ENCODE data around the gene TMED6. TPM values are rescaled to one million over a fixed set of nuclear protein-coding genes. Genes with fewer than 3 reads are reported as not detected.
A peak's percentile ranks its signal among the peaks of the same experiment; 100 is the strongest.

Gene TMED6
- total and polyA plus RNA-seq, 2 experiments from 2014 or later, result 0.30 TPM; not detected in 1

DNA sequence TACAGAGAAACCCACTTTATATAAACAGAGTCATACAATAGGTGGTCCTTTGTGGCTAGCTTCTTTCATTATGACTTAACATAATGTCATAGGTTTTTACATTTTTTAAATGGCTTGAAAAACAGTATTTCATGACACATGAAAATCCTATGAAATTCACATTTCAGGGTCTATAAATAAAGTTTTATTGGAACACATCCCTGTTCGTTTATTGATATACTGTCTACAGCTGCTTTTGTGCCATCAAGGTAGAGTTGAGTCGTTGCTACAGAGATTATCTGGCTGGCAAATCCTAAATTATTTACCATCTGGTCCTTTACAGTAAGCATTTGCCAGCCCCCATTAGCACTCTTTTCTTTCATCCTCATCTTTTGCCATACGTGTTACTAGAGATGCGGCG is 38.1 kb downstream of the TMED6 start:
- WGBS, 2 experiments (ENCODE audit: low coverage in 1 of 2, low lambda C conversion rate in 2 of 2, missing lambda C conversion rate in 2 of 2), result 83 to 84% methylated on average over 5 of the region's 5 CpGs
- no peaks in the 10 kb centered on the region for H4K20me1 ChIP-seq (ENCODE audit: insufficient read depth)
- H3K4me2 ChIP-seq (ENCODE audit: unreplicated experiment), result no peak overlapping the region
- peaks cover 12% of the 10 kb centered on the region; the same call in 1 of the 2 replicates for H3K36me3 ChIP-seq (ENCODE audit: low read depth)
- peaks cover 3% of the 10 kb centered on the region; the same call in 1 of the 2 replicates for H3F3A ChIP-seq (ENCODE audit: insufficient read depth)
- H3K9me3 ChIP-seq (ENCODE audit: low read depth), result no peaks in the 10 kb centered on the region
- no peaks in the 10 kb centered on the region for H3K27me3 ChIP-seq (replicated peaks; ENCODE audit: insufficient read depth)
- TF ChIP-seq EZH2phosphoT487 (IDR thresholded peaks at IDR 0.05; ENCODE audit: insufficient read depth, low read depth), result no peak
- TF ChIP-seq EZH2 (IDR thresholded peaks at IDR 0.05; ENCODE audit: insufficient read depth, poor library complexity, severe bottlenecking), result no peak
- peaks cover 4% of the 10 kb centered on the region; the same call in 1 of the 2 replicates for H3K4me1 ChIP-seq (ENCODE audit: insufficient read depth)
- H3K9me2 ChIP-seq (ENCODE audit: insufficient read depth), result no peaks in the 10 kb centered on the region
- in situ Hi-C loops (cut with MboI), result no loop called here
- DNase-seq, result no peak
- no peak overlapping the region for H3K27ac ChIP-seq
- H3K79me2 ChIP-seq (ENCODE audit: insufficient read depth), result peaks cover 66% of the 10 kb centered on the region
- no peak overlapping the region for H3K9ac ChIP-seq
- H2AFZ ChIP-seq, result no peak overlapping the region
- no peak overlapping the region for H3K4me3 ChIP-seq

DNA sequence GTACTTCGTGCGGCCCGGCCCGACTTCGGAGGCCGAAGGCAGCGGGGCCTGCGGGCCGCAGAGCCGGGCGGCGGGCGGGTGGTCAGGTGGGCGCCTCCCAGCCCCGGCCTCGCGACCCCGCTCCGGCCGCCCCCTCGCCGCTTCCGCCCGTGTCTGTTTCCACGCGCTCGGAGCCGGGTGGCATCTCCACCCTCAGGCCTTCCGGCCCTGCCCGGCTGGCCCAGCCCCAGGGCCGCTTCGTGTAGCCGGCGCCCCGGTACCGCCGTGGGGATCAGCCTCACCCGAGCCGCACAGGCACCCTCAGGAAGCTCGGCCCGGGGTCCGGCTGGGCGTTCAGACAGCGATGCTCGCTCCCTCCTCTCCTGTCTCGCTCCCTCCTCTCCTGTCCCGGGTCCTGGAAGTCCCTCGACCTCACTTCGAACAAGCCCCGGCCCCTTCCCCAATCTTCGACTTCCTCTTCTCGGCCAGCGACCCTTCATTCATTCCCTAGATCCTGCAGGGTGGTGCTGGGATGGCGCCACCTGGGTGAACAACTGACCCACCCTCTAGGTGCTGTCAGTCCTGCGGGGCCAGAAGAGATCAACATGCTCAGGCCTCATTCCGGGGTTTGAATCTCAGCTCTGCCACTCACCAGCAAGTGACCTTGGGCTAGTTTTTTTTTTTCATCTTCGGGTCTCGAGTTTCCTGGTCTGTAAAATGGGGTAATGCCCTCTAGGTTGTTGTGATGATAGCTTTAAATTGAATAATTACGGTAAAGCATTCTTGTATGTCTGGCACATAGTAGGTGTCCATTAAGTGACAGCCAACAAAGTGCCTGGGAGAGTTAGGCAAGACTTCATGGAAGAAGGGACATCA is 39.8 kb downstream of the TMED6 start:
- no peak for TF ChIP-seq EZH2phosphoT487 (IDR thresholded peaks at IDR 0.05; ENCODE audit: insufficient read depth, low read depth)
- no peak for TF ChIP-seq EZH2 (IDR thresholded peaks at IDR 0.05; ENCODE audit: insufficient read depth, poor library complexity, severe bottlenecking)
- Histone ChIP-seq H3K4me3 (peak overlapping the region; percentile 88), H3K79me2 (ENCODE audit: insufficient read depth) (peaks cover 54% of the 10 kb centered on the region), H3K9me2 (ENCODE audit: insufficient read depth) (no peaks in the 10 kb centered on the region), H4K20me1 (ENCODE audit: insufficient read depth) (no peaks in the 10 kb centered on the region), H3K9me3 (ENCODE audit: low read depth) (no peaks in the 10 kb centered on the region), H3K4me1 (ENCODE audit: insufficient read depth) (peaks cover 4% of the 10 kb centered on the region; the same call in 1 of the 2 replicates), H3K4me2 (ENCODE audit: unreplicated experiment) (peak overlapping the region; percentile 91), H3F3A (ENCODE audit: insufficient read depth) (peaks cover 10% of the 10 kb centered on the region; the same call in 1 of the 2 replicates), H2AFZ (peak overlapping the region; percentile 79), H3K27me3 (replicated peaks; ENCODE audit: insufficient read depth) (no peaks in the 10 kb centered on the region), H3K36me3 (ENCODE audit: low read depth) (peaks cover 12% of the 10 kb centered on the region; the same call in 1 of the 2 replicates), H3K27ac (peak overlapping the region; percentile 72), H3K9ac (peak overlapping the region; percentile 93)
- WGBS, 2 experiments (ENCODE audit: low coverage in 1 of 2, low lambda C conversion rate in 2 of 2, missing lambda C conversion rate in 2 of 2), result 2% methylated on average over 31 to 41 of the region's 59 CpGs
- peak; percentile 71 for DNase-seq
- in situ Hi-C loops (cut with MboI), result no loop called here

DNA sequence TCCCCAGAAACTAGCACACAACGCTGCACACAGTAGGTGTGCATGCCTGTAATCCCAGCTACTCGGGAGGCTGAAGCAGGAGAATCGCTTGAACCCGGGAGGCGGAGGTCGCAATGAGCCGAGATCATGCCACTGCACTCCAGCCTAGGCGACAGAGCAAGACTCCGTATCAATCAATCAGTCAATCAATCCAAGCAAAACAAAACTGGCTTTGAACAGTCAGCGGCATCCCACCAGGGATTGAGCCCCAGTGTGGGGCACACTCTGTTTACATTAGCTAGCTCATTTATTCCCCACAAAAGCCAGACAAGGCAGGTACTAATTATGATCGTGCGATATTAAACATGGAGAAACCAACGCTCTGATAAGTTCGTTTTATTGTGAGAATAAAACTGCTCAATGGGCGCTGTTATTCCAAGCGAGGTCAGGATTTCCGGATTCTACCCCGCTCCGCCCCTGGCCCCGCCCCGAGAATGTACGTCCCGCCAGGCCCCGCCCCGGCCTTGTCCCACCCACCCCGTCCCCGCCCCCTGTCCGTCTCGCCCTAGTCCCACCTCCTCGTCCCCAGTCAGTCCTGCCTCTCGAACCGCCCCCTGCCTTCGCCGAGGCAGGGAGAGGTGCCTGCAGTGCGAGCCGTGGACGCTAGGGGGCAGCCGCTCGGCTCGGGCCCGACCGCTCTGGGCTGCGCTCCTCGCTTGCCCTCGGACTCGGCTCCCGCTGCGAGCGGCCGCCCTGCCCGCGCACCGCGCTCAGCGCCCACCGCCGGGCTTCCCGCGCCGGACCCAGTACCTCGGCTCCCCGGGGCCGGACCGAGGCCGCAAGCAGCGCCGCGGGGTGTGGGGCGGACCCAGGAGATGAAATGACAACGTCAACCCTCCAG is 40.7 kb downstream of the TMED6 start, which contains the start of gene VPS4A:
VPS4A (plus strand) TSS at position 698 of the 880 bp plus-strand sequence; CDS start at position 860, 162 bp downstream.
- Histone ChIP-seq H3K4me2 (ENCODE audit: unreplicated experiment) (peak within 1 kb of the TSS; percentile 91), H2AFZ (peak within 1 kb of the TSS; percentile 94), H3K9me3 (ENCODE audit: low read depth) (no peaks in the 10 kb centered on the region), H3K9ac (peak within 1 kb of the TSS; percentile 93), H3K9me2 (ENCODE audit: insufficient read depth) (no peaks in the 10 kb centered on the region), H3K27me3 (replicated peaks; ENCODE audit: insufficient read depth) (no peaks in the 10 kb centered on the region), H3K79me2 (ENCODE audit: insufficient read depth) (peaks cover 45% of the 10 kb centered on the region), H3F3A (ENCODE audit: insufficient read depth) (peaks cover 15% of the 10 kb centered on the region), H3K4me1 (ENCODE audit: insufficient read depth) (peaks cover 4% of the 10 kb centered on the region), H4K20me1 (ENCODE audit: insufficient read depth) (no peaks in the 10 kb centered on the region), H3K4me3 (peak within 1 kb of the TSS; percentile 88), H3K27ac (peak within 1 kb of the TSS; percentile 72), H3K36me3 (ENCODE audit: low read depth) (peaks cover 5% of the 10 kb centered on the region; the same call in 1 of the 2 replicates)
- 8 to 13% methylated on average over 41 to 69 of the region's 70 CpGs for WGBS, 2 experiments (ENCODE audit: low coverage in 1 of 2, low lambda C conversion rate in 2 of 2, missing lambda C conversion rate in 2 of 2)
- in situ Hi-C loops (cut with MboI), result no loop called here
- TF ChIP-seq EZH2phosphoT487 (IDR thresholded peaks at IDR 0.05; ENCODE audit: insufficient read depth, low read depth) (no peak), EZH2 (IDR thresholded peaks at IDR 0.05; ENCODE audit: insufficient read depth, poor library complexity, severe bottlenecking) (no peak)
- DNase-seq, result peak; percentile 99

DNA sequence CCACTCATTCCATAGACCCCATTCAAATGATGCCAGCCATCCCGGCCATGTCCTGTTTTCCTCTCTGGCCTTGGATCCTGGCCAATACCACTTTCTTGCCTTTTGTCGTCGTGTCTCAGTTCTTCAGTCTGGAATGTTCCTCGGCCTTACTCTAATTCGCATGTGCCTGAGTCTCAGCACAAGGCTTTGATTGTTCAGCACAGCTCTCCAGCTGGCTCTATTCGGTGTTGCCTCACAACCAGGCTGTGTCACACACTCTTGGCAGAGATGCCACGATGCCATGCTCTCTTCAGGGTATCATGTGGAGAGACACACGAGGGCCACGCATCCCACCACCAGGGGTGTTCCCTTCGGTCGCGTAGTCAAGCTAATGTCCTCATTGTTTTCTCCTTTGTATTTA is 42.3 kb downstream of the TMED6 start:
- Histone ChIP-seq H3F3A (ENCODE audit: insufficient read depth) (peaks cover 19% of the 10 kb centered on the region), H2AFZ (no peak overlapping the region), H3K79me2 (ENCODE audit: insufficient read depth) (peaks cover 30% of the 10 kb centered on the region), H3K4me2 (ENCODE audit: unreplicated experiment) (no peak overlapping the region), H3K36me3 (ENCODE audit: low read depth) (0 out of 2 replicates have a peak, but pooled peaks cover 5% of the 10 kb centered on the region), H3K4me3 (no peak overlapping the region), H3K9me2 (ENCODE audit: insufficient read depth) (no peaks in the 10 kb centered on the region), H3K4me1 (ENCODE audit: insufficient read depth) (peaks cover 4% of the 10 kb centered on the region), H3K27me3 (replicated peaks; ENCODE audit: insufficient read depth) (no peaks in the 10 kb centered on the region), H4K20me1 (ENCODE audit: insufficient read depth) (no peaks in the 10 kb centered on the region), H3K9me3 (ENCODE audit: low read depth) (no peaks in the 10 kb centered on the region), H3K9ac (no peak overlapping the region), H3K27ac (no peak overlapping the region)
- TF ChIP-seq EZH2 (IDR thresholded peaks at IDR 0.05; ENCODE audit: insufficient read depth, poor library complexity, severe bottlenecking) (no peak), EZH2phosphoT487 (IDR thresholded peaks at IDR 0.05; ENCODE audit: insufficient read depth, low read depth) (no peak)
- peak; percentile 50 for DNase-seq
- WGBS, 2 experiments (ENCODE audit: low coverage in 1 of 2, low lambda C conversion rate in 2 of 2, missing lambda C conversion rate in 2 of 2), result 53 to 58% methylated on average over 12 of the region's 12 CpGs
- in situ Hi-C loops (cut with MboI), result no loop called here
